Glutamatergic neuron (in vitro differentiated cells): ENCODE measurements around the gene LRFN2. TPM values are rescaled to one million over a fixed set of nuclear protein-coding genes. Genes with fewer than 3 reads are reported as not detected.

Experiments
- DNase-seq: peaks from one replicate; pipeline ENCODE4 v3.0.0; 2022
- H3K27ac Mint-ChIP-seq: one replicate; pipeline ENCODE4 v1.8.0; 2020; ENCODE audit warnings: mild to moderate bottlenecking, mixed read lengths, inconsistent platforms; ENCODE audit not compliant: unreplicated experiment
- H3K27me3 Mint-ChIP-seq: one replicate; pipeline ENCODE4 v1.8.0; 2020; ENCODE audit warnings: mild to moderate bottlenecking, moderate library complexity, mixed read lengths, inconsistent platforms; ENCODE audit not compliant: unreplicated experiment
- H3K36me3 Mint-ChIP-seq: one replicate; pipeline ENCODE4 v1.8.0; 2020; ENCODE audit warnings: mild to moderate bottlenecking, mixed read lengths, inconsistent platforms; ENCODE audit not compliant: unreplicated experiment
- H3K4me1 Mint-ChIP-seq: one replicate; pipeline ENCODE4 v1.8.0; 2020; ENCODE audit warnings: mild to moderate bottlenecking, low read depth, mixed read lengths, inconsistent platforms; ENCODE audit not compliant: unreplicated experiment
- H3K4me3 Mint-ChIP-seq: one replicate; pipeline ENCODE4 v1.8.0; 2020; ENCODE audit warnings: mild to moderate bottlenecking, mixed read lengths, inconsistent platforms; ENCODE audit not compliant: unreplicated experiment
- H3K9me3 Mint-ChIP-seq: one replicate; pipeline ENCODE4 v1.8.0; 2020; ENCODE audit warnings: mild to moderate bottlenecking, moderate library complexity, mixed read lengths, inconsistent platforms; ENCODE audit not compliant: unreplicated experiment
- total RNA-seq: library from RNA; stranded (reverse); fragmentation: NEBNext Ultra II Directional; extraction: Animal tissue kit (Norgen Biotek cat#: 25700); gene quantifications from one replicate; pipeline ENCODE4 v1.2.1, GENCODE V29; 2021; ENCODE audit not compliant: unreplicated experiment
- TF ChIP-seq, protein P1 (sequence below): fragments of 200-600 bp; sonication (generic); IDR thresholded peaks from one replicate; pipeline ENCODE4 v1.5.0; 2021; ENCODE audit not compliant: partially characterized antibody, unreplicated experiment

The LRFN2 gene
- total RNA-seq, 1 donor from 2014 or later, result 0.56 TPM

DNA sequence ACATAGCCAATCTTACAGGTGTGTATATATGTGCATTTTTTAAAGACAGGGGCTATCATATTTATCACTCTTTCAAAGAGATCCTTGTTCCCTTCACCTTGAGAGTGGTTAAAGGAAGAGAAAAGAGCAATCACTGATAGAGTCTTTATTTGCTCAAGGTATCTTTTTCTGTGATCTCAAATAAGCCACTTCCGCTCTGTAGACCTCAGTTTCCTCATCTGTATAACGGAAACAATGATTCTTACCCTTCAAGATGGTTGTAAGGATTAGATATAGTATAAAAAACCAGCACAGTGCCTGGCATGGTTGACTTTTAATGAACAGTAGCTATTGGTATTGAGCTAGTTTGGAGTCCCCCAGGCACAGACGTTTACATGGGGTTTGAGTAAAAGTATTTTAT is 10.1 kb upstream of the LRFN2 start:
- Mint-ChIP-seq H3K4me3 (no peak overlapping the region), H3K27me3 (peaks cover 3% of the 10 kb centered on the region), H3K36me3 (no peaks in the 10 kb centered on the region), H3K9me3 (peaks cover 4% of the 10 kb centered on the region), H3K27ac (no peak overlapping the region), H3K4me1 (peaks cover 6% of the 10 kb centered on the region)
- TF ChIP-seq, protein P1, sequence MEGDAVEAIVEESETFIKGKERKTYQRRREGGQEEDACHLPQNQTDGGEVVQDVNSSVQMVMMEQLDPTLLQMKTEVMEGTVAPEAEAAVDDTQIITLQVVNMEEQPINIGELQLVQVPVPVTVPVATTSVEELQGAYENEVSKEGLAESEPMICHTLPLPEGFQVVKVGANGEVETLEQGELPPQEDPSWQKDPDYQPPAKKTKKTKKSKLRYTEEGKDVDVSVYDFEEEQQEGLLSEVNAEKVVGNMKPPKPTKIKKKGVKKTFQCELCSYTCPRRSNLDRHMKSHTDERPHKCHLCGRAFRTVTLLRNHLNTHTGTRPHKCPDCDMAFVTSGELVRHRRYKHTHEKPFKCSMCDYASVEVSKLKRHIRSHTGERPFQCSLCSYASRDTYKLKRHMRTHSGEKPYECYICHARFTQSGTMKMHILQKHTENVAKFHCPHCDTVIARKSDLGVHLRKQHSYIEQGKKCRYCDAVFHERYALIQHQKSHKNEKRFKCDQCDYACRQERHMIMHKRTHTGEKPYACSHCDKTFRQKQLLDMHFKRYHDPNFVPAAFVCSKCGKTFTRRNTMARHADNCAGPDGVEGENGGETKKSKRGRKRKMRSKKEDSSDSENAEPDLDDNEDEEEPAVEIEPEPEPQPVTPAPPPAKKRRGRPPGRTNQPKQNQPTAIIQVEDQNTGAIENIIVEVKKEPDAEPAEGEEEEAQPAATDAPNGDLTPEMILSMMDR, result no peak
- DNase-seq, result no peak

DNA sequence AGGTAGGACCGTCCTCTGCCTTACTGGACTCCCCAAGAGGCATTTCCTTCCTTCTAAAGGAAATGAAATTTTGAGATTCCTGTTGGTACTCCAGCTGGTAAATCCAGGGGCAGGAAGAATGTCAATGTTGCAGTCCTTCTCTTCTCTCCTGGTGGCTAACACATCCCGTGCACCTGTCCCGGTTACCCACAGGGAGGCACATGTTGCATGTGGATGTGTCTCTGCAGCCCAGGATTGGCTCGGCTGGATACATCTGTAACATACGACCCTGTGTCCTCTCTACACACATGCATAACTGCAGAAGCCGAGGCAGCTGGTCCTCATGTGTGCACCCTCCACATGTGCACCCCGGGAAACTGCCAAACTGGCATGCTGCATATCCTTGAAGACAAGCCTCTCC is 1.3 kb upstream of the LRFN2 start:
- H3K4me3 Mint-ChIP-seq, result no peak overlapping the region
- peaks cover 22% of the 10 kb centered on the region for H3K27me3 Mint-ChIP-seq
- no peak overlapping the region for H3K27ac Mint-ChIP-seq
- TF ChIP-seq, protein P1, result no peak
- no peak for DNase-seq
- peaks cover 12% of the 10 kb centered on the region for H3K9me3 Mint-ChIP-seq
- peaks cover 16% of the 10 kb centered on the region for H3K4me1 Mint-ChIP-seq
- H3K36me3 Mint-ChIP-seq, result no peaks in the 10 kb centered on the region

DNA sequence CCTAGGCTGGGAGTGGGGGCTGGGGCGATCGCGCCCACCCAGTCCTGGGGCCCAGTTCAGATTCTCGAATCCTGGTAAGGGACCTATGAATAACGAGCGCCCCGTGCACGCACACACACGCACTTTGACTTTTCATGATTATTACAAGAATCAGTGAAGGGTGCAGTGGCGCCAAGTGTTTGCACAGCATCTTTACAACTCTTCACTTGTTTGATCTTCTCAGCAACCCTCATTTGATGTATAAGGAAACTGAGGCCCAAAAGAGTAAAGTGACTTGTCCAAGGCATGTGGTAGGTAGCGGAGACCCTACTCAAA is 863 bp upstream of the LRFN2 start:
- TF ChIP-seq, protein P1, result peak; percentile 20
- Mint-ChIP-seq H3K27me3 (peaks cover 22% of the 10 kb centered on the region), H3K4me3 (peak overlapping the region; percentile 46), H3K9me3 (peaks cover 8% of the 10 kb centered on the region), H3K36me3 (no peaks in the 10 kb centered on the region), H3K4me1 (peaks cover 16% of the 10 kb centered on the region), H3K27ac (no peak overlapping the region)
- DNase-seq, result no peak

DNA sequence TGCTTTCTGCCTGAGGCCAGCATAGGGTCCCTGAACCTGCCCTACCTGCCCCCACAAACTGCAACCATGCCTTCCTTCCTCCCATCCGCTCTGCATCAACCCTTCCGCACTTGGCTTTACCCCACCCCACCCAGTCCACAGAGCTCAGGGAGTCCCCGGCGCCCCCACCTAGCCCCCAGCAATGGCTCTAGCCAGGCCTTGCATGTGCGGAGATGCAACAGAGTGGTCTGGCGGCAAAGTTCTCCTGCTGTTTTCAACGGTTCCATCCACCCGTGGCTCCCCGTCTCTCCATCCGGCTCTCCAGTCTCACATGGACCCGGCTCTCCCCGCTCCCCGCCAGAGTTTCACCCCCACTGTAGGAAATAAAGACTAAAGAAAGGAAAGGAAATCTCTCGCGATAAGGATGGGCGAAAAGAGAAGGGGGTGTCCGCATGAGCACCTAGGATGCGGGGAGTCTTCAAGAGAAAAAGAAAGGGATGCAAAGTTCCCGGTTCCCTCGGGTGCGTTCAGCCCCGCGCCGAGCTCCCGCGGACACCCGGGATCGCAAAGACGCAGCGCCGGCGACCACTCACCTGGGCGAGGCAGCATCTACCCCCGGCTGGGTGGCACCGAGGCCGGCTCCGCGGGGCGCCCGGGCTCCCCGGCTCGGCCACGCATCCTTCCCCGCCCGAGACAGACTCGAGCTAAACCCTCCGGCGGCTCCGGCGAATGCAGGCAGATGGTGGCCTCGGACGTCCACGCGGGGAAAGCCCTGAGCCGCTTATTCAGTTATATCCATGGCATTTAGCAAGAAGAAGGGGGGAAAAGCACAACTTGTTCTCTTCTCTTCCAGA is 579 bp downstream of the LRFN2 start:
- peak; percentile 44 for DNase-seq
- no peaks in the 10 kb centered on the region for H3K36me3 Mint-ChIP-seq
- H3K4me1 Mint-ChIP-seq, result peaks cover 16% of the 10 kb centered on the region

DNA sequence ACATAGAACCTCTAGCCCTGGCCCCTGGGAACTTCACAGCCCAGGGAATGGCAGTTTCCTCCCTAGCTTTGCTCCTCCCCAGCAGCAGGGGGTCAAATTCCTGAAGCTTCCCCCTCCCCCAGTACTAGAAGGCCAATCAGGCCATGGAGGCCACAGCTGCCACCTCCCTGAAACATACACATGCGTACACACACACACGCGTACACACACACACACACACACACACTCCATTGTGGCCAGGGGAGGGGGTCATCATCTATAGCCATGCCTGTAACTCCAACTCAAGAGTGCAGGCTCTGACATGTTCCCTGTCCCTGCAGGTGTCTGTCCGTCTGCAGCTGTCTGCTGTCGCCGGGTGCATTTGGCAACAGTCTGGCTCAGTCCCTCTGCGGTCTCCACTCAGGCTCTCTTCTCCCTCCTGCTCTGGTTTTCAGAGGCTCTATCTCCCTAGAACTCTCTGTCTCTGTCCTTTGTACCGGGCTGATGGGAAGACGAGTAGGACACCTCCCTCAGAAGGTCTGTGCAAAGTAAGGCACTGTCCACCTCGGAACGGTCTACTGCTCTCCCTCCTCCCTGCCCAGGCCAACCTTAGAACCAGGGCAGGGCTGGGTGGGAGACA is 1.4 kb downstream of the LRFN2 start:
- peaks cover 16% of the 10 kb centered on the region for H3K4me1 Mint-ChIP-seq
- TF ChIP-seq, protein P1, result no peak
- no peaks in the 10 kb centered on the region for H3K36me3 Mint-ChIP-seq
- peaks cover 8% of the 10 kb centered on the region for H3K9me3 Mint-ChIP-seq
- peak overlapping the region; percentile 43 for H3K27ac Mint-ChIP-seq
- peaks cover 22% of the 10 kb centered on the region for H3K27me3 Mint-ChIP-seq
- H3K4me3 Mint-ChIP-seq, result peak overlapping the region; percentile 81
- DNase-seq, result peak; percentile 35

More for the DNA sequence above, 579 bp downstream of the LRFN2 start:
- peaks cover 8% of the 10 kb centered on the region for H3K9me3 Mint-ChIP-seq
- H3K27ac Mint-ChIP-seq, result peak overlapping the region; percentile 40
- TF ChIP-seq, protein P1, result no peak
- H3K27me3 Mint-ChIP-seq, result peaks cover 22% of the 10 kb centered on the region
- H3K4me3 Mint-ChIP-seq, result peak overlapping the region; percentile 99
